NOMO-1 treated with DMSO at 0.1 percent for 48 hours (cell line): ENCODE results near the gene POLG.

Experiments
- DNase-seq: peaks from one replicate; lab custom pipeline; 2025; ENCODE audit not compliant: unreplicated experiment; lab: John Stamatoyannopoulos, UW

POLG gene

DNA sequence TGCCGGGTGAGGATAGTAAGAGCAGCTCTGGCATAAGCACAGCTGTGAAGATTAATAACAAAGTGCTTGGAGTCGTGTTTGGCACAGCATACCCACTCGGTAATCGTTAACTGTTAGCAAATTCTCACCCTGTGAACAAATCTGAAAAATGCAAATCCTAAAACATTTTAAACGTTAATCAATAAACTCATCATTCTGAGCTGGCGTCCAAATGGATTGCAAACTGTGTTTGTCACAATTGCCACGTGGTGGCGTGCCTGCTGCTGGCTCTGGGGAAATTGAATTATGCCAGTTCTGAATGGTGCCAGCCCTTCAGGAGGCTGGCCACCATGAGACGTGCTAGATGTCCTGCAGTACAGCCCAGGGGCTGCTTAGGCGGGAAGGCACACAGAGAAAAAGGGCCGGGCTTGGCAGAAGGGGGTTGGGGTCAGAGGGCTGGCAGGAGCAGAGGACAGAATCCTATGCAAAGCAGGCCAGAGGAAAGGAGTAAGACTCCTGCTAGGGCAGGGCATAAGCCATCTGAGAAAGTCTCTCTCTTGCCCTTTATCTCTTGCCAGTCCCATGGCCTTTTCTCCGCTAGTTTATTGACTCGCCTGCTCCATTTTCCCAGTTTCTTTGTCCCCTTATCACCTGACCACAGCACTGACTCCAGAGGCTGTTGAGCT lies 22.1 kb upstream of the POLG start:
- DNase-seq: peak; percentile 28

DNA sequence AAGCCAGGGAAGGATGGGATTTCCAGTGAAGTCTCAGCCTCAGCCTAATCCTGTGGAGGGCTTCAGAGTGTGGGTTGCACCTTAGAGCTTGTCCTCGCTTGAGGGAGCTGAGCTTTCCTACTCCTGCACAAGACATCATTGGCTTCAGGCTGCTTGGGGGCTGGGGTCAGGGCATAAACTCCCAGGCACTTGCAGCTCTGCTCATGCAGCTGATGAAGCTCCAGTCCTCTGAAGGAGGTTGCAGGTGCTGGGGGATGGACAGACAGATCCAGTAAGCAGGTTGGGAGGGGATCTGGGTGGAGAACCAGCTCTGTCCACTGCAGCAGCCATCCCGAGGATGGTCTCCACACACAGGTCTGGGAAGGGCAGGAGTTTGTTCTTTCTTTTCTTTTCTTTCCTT lies 19.4 kb upstream of the POLG start:
- no peak for DNase-seq

DNA sequence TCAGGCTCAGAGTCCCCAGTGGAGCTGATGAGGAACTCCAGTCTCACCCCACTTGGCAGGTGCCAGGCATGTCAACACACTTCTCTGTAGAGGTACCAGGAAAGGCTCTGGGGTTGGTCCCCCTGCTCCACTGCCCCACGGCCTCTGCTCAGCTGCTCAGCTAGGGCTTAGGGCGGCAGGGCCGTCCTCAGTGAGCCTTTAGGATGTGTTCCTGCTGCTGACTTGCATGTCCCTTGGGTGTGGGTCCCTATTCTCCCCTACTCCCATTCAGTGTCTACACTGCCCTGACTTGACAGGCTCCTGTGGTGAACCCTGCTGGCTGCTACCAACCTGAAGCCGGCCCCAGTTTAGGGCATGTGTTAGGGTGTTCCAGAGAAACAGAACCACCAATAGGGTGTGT lies 17.9 kb upstream of the POLG start:
- DNase-seq: no peak

DNA sequence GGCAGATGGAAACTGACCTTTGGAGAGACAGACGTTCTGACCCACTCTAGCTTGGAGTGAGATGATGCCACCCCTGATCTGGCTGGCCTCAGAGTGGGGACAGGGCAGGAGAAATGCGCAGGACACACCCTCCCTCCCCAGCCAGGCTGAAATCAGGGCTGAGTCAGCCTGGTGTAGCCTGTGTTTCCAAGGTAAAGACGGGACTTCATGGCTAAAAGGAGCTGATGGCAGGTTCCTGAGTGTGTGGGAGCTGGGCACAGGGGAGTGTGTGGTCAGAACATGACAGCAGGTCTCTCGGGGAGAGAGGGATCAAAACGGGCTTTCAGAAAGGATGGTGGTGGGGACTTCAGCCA lies 14.6 kb upstream of the POLG start:
- DNase-seq: no peak

DNA sequence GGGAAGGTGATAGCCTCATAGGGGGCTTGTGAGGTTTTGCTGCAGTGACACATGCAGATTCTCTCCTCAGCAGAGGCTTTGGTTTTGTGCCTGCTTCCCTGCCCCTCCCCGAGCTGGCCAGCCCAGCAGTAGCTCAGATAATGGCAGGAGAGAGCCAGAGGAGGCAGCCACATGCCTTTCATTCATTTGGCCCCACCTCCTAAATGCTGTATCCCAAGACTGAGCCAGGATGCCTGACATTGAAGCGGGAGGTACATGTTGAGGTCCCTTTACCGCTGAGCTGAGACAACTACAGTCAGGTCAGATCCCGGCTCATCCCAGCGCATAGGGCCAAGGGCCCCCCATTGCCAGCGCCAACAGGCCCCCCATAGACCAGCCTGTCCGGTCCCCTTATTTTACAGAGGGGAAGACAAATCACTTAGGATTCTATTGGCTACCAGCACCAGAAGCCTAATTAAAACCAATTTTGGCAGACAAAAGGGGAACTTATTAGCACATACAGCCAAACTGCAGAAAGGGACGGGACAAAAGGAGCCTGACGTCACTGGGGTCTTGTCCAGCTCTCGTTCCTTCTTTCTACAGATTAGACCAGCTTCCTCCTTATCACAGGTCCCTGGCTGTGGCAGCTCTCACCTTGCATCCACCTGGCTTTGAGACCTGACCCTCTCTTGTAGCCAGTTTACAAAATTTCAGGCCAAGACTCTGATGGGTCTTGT lies 12.1 kb upstream of the POLG start:
- peak; percentile 84 for DNase-seq

DNA sequence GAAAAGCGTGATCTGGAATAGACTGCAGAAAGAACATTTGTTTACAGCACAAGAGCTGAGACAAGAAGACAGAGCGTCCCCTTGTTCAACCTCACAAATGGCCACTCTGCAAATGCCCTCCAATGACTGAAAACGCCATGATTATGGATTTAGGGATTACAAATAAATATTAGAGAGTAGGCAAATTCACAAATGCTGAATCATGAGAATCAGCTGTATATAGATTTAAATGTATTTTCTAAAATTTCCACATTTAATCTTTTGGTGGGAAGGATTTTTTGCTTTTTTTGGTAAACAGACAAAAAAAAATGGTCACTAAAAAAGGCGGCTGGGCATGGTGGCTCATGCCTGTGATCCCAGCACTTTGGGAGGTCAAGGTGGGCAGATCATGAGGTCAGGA lies 10.6 kb upstream of the POLG start:
- no peak for DNase-seq

DNA sequence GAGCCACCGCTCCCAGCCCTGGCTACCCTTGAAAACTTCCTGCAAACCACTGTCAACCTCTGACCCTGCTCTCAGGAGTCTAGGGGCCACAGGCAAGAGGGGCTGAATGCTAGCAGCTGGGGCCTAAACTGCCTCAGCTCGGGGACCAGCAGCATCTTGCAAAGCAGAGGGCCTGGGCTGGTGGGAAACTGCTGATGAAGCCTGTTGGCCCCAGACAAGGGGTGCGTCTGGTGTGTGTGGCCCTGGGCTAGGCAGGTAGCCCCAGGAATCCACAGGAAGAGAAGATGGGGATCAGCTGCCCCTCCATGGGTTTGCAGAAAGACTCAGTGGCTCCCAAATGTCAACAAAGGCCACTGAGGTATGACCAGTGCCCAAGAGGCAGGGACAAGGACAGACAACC lies 8.2 kb upstream of the POLG start:
- no peak for DNase-seq

DNA sequence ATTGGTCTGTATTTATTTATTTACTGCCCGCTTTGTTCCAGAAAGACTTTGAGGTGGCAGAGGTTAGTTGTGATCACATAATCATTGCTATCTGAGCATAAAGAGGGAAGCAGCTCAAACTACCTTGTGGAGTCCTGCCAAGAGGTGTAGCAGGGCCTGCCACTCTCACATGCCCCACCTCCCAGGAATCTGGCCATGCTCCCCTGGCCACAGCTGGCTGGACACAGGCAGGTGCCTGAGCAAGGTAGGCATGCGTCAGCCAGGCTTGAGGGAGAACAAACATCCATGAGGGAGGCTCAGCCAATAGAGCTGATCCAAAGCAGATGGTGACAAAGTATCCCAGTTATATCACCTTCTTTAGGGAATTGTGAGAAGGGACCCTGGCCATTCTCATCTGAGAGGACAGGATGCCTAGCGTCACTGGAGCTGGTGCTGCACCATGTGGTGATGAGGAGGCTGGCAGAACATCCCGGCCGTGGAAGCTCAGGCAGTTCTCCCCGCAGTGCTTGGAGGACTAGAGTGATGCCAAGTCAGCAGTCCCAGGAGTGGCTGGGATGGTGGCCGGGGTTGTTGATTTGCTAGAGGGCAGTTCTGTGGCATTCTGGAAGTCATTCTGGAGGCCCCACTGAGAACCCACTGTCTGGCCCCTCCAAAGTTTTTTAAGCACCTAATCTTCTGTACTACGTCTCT lies 6.8 kb upstream of the POLG start:
- DNase-seq: no peak

DNA sequence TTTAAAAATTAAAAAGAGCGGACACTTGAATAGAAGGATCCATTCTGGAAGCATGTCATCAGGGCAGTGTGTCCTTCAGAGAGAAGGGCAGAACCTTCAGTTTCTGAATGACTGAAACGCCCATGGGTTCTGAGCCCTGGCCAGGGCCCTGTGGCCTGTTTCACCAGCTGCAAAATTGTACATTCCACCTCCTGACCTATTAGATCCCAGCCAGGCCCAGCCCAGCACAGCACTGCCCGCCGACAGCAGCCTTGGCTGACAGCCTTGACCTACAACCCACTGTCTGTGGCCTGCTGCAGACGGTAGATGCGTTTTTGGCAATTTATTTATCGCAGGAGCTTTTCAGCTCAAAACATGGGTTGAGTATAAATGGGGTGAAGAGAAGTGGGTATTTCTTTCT lies 5.9 kb upstream of the POLG start:
- DNase-seq: no peak

DNA sequence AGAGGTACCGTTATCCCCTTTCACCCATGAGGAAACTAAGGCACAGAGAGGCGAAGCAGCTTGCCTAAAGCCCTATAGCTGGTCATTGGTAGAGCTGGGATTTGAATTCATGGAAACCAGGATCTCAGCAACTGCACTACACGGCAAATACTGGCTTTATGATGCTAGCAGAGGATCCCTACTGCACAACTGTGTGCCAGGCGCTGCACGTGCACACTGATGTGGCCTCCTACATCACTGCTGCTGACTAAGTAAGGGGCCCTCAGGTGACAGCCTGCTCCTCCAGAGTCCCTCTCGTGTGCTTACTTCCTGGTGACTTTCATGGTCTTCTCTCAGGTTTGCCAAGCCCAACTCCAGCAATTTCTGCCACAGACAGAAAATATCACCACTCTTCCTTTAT lies 3.4 kb upstream of the POLG start:
- no peak for DNase-seq

DNA sequence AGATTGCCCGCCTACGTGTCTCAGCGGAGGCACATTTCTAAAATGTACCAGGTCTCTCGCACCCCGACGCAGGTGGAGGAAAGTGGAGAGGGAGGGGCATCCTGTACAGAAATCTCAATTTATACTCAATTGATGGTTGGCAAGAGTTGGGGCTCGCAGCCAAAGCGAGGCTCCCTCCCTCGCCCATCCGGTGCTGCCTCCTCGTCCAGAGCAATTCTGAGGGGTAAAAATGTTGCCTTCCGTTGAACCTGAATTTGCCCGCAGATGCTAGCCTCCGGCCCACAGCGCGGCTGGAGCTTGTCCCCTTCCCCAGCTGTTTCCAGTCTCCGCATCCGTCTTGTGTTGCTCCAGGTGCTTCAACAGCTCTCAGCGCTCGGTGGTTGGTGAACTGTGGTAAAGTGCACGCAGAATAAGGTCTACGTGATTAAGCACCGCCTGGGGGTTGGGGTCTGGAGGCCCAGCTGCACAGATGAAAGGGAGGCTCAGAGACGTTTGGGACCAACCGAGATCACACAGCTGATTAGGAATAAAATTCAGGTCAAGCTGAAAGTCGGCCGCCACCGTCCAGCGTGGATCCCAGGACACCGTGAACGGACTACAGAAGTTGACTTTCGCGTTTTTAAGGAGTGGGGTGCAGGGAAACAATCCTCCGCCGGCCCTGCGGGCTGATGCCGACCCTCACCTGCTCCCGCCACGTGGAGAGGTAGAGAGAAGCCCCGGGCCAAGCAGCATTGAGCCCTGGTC lies 846 bp upstream of the POLG start:
- no peak for DNase-seq

DNA sequence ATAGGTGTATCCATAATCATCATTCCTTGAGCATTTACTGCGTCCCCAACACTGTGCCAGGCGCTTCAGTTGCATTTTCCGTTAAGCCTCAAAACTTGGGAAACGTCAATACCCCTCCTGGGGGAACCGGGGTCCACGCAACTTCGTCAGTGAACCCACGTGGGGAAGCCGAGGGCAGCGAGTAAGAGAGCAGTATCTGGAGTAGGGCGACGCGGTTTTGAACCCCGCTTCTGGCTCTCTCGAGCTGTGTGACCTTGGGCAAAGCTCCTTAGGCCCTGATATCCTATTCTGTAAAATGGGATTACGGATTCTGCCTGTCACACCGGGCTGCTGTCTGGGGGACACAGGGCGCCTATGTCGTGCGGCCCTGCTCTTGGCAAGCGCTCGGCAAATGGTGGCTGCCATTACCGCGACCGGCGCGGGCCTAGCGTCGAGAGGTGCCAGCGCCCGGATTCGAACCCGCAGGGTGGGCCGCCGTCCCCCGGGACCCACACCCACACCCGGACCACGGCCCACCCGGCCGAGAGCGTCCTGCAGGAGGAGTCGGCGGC lies 590 bp downstream of the POLG start:
- no peak for DNase-seq

DNA sequence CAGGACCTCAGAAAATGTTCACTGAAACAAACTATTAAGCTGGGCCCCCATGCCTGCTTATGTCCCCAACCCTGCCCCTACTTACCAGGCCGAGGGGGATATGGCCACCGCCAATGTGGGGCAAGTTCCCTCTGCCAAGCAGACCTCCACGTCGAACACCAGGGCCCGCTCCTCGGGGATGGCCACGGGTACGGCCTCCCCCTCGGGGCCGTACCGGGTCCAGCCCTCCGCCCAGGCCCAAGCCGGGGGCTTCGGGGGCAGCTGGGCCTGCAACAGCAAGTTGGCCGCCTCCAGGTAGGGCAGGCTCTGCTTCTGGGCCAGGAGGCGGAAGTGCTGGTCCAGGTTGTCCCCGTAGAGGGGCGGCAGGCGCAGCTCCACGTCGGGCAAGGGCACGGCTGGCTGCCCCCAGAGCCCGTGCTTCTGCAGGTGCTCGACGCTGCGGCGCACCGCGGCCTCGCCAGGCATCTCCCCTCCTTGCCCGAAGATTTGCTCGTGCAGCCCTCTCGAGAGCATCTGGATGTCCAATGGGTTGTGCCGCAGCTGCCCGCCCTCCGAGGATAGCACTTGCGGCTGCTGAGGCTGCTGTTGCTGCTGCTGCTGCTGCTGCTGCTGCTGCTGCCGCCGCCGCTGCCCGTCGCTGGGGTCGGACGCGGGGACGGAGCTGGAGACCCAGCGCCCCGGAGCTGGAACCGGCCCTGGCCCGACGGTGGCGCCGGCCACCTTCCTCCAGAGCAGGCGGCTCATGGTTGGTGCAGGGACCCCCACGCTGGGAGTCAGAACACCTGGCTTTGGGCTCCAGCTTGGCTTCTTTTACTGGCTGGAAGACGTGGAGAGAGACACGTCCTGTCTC lies 1.4 kb downstream of the POLG start:
- no peak for DNase-seq

DNA sequence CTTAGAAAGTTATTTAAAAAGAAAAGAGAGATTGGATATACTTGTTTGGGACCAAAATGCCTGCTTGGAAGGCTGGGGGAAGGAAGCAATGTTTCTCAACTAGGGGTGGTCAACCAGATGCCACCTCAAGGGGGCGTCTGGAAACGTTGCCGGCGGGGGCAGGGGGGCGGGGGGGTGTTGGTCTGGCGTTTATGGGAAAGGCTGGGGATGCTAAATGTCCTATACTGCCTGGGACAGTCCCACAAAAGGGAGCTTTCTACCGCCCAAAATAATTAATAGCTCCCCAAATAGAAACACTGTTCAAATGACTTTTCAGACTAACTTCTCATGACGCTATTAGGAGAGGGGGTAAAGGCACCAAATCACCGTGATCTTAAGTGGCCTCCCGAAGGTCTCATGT lies 2.2 kb downstream of the POLG start:
- DNase-seq: no peak

DNA sequence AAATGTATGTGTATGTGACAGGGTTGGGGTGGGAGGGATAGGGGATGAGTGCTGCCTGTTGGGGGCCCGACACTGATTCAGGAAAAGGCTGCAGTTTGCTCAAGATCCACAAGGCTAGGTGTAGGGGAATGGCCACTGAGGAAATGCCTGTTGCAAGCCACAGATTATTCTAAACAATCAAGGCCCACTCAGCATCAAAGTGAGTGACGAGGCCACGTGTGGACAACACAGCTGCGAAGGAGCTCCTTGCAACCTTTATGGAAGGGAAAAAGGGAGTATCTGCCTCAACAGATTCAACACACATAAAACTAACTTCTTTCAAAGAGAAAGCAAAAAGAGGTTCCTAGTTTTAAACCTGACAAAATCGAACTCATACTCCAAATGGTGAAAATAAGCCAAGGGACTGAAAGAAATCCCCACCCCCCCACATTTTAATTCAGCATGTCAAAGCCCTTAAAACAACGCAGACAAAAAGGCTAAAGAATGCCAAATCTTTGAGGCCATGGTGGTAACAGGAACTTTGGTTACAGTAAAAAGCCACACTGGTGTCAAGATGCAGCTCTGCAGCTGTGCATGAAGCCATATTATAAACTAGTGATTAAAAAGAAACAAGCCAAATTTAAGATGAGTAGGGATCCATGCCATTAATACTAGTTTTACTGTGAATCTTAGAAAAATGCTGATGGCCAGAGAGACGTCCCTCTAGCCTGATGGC lies 3.6 kb downstream of the POLG start:
- no peak for DNase-seq

DNA sequence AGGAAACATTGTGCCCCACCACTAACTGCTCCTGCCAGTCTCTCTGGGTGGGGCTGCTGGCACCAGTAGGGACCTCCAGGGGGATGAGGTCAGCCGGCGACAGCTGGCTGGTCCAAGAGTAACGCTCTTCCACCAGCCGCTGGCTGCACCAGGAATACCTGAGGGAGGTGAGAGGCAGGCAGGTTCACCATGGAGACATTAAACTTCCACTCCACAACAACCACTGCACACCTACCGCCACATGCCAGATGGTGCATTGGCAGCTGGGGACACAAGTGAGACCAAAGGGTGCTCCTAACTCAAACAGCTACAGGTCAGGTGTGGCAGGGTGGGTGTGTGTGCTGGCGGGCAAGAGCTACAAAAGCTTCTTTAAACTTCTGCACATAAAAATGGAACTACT lies 4.5 kb downstream of the POLG start:
- no peak for DNase-seq

DNA sequence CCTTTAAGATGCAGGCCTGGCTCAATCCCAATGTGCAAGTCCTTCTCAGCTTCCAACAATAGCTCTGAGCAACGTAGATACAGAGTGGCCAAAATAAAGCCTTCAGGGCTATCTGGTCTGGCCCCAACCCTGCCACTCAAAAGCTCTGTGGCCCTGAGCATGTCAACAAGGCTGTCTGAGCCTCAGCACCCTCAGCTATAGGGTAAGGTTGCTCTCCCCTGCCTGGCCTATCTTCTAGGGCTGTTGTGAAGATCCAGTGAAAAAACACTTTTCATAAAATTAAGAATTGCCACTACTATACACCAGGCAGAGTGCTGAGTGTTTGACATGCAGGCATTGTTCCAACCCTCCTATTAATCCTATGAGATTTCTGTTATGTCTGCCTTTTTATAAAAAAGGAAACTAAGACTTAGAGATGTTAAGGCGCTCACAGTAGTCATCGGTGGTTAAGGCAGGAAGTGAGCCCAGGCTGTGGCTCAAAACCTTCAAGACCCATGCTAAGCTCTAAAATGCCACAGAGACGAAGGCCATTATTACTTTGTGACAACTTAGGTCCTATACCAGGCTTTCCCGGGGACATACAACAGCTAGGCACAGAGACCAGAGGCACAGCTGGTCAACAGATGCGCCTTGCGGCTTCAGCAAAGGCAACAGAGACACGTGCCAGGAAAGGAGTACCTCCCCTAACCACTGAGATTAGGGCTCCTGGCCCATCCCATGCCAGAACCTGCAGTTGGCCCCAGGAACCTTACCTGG lies 5.1 kb downstream of the POLG start:
- DNase-seq: no peak

DNA sequence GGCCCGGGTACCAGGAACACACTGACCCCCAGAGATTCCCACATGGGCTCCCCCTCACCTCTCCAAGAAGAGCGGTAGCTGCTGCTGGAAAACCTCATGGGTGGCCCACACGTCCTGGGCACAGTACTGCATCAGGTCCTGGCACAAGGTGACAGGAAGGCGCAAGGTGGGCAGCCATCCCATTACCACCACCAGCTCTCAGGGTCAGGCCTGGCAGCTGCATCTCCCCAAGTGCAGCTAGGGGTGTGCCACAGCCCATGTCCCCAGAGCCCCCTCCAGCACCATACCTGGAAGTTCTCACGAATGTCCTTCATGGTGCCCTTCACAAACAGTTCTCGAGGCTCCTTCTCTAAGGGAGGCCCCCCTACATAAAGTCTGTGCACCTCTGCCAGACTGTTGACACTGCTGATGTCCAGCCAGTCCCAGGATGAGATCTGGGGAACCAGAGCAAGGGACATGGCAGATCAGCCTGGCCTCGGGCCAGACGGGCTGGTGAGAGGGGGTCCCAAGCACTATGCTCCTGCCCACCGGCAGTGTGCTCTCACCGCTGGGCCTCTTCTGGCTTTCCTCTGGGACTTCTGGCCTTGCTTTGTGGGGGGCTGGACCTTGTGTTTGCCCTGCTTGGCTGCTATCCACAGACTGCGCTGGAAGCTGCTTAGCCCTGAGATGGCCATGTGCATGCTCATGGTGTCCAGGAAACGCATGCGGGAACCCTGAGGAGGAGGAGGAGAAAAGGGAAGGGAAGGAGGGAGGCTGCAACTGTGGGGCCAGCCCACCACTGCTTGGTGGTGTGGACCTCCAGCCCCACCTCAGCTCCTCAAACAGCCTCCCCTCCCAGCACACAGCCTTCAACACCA lies 6.0 kb downstream of the POLG start:
- DNase-seq: no peak
